22Rv1 (cell line): ENCODE results near the gene PCSK7.
"Not testable (repeated sequence)": the region's sequence is repeated elsewhere in the genome, so short reads cannot be mapped to it uniquely, and the experiment has no call there.

Experiments
- H3K27ac ChIP-seq: fragments of 450-650 bp; 2 replicates; pipeline ENCODE4 v1.5.1; 2017
- CTCF ChIP-seq: fragments of 450-650 bp; IDR thresholded peaks from 2 replicates; pipeline ENCODE4 v1.5.1; 2017; ENCODE audit warnings: mild to moderate bottlenecking
- ZFX ChIP-seq: fragments of 450-650 bp; IDR thresholded peaks from 2 replicates; pipeline ENCODE4 v1.6.1; 2017; ENCODE audit warnings: antibody characterized with exemption, borderline replicate concordance

The PCSK7 gene

GRCh38 chr11:117231842-117232091, at the start of gene PCSK7:
PCSK7 (minus strand) TSS chr11:117232073; CDS start chr11:117229844, 2,229 bp downstream.
- peak within 1 kb of the TSS; percentile 85 for H3K27ac ChIP-seq
- no peak for TF ChIP-seq CTCF
- TF ChIP-seq ZFX = no peak

- TF ChIP-seq CTCF = no peak
- TF ChIP-seq ZFX = no peak
- no peak overlapping the region for H3K27ac ChIP-seq
Observed at GRCh38 chr11:117281159-117281558, 49.3 kb upstream of the PCSK7 start.

GRCh38 chr11:117279711-117280376, 48.0 kb upstream of the PCSK7 start:
- TF ChIP-seq CTCF (no peak), ZFX (no peak)

GRCh38 chr11:117278347-117278746, 46.5 kb upstream of the PCSK7 start:
- TF ChIP-seq CTCF = no peak
- TF ChIP-seq ZFX = no peak
- H3K27ac ChIP-seq = no peak overlapping the region

More at GRCh38 chr11:117279711-117280376, 48.0 kb upstream of the PCSK7 start:
- H3K27ac ChIP-seq = no peak overlapping the region

- TF ChIP-seq CTCF = no peak
- TF ChIP-seq ZFX = no peak
- H3K27ac ChIP-seq = no peak overlapping the region
Observed at GRCh38 chr11:117273550-117274289, 41.8 kb upstream of the PCSK7 start.

- H3K27ac ChIP-seq = not testable (repeated sequence)
Observed at GRCh38 chr11:117272175-117272574, 40.3 kb upstream of the PCSK7 start.

- no peak overlapping the region for H3K27ac ChIP-seq
Observed at GRCh38 chr11:117271208-117271607, 39.3 kb upstream of the PCSK7 start.

More at GRCh38 chr11:117271208-117271607, 39.3 kb upstream of the PCSK7 start:
- TF ChIP-seq CTCF (no peak), ZFX (no peak)
